ENCODE measurements around the gene BAD.

BAD gene

GRCh38 chr11:64297699-64298358, 13.4 kb upstream of the BAD start:
- no peak for DNase-seq (ENCODE audit: extremely low read depth in 1 of 2, low read depth in 1 of 2)

- DNase-seq (ENCODE audit: extremely low read depth in 1 of 2, low read depth in 1 of 2): no peak
These were observed 12.6 kb upstream of the BAD start for GRCh38 chr11:64296830-64297698.

- DNase-seq (ENCODE audit: extremely low read depth in 1 of 2, low read depth in 1 of 2): no peak
These were observed 11.8 kb upstream of the BAD start for GRCh38 chr11:64296236-64296635.

GRCh38 chr11:64295760-64296159, 11.3 kb upstream of the BAD start:
- DNase-seq (ENCODE audit: extremely low read depth in 1 of 2, low read depth in 1 of 2): no peak

- no peak for DNase-seq (ENCODE audit: extremely low read depth in 1 of 2, low read depth in 1 of 2)
These were observed 10.3 kb upstream of the BAD start for GRCh38 chr11:64294774-64295173.

GRCh38 chr11:64292460-64293254, 8.2 kb upstream of the BAD start:
- no peak for DNase-seq (ENCODE audit: extremely low read depth in 1 of 2, low read depth in 1 of 2)

GRCh38 chr11:64291752-64292459, 7.4 kb upstream of the BAD start:
- DNase-seq (ENCODE audit: extremely low read depth in 1 of 2, low read depth in 1 of 2): no peak

GRCh38 chr11:64291262-64291751, 6.8 kb upstream of the BAD start, which contains the start of gene KCNK4:
KCNK4 (plus strand) TSS chr11:64291302; CDS start chr11:64293019, 1,717 bp downstream.
- no peak for DNase-seq (ENCODE audit: extremely low read depth in 1 of 2, low read depth in 1 of 2)

- DNase-seq (ENCODE audit: extremely low read depth in 1 of 2, low read depth in 1 of 2): no peak
These were observed 6.1 kb upstream of the BAD start for GRCh38 chr11:64290352-64291261.

- DNase-seq (ENCODE audit: extremely low read depth in 1 of 2, low read depth in 1 of 2): no peak
These were observed 4.6 kb upstream of the BAD start for GRCh38 chr11:64289002-64289564.

GRCh38 chr11:64288353-64288750, 3.9 kb upstream of the BAD start:
- DNase-seq (ENCODE audit: extremely low read depth in 1 of 2, low read depth in 1 of 2): no peak

- DNase-seq (ENCODE audit: extremely low read depth in 1 of 2, low read depth in 1 of 2): no peak
These were observed 3.3 kb upstream of the BAD start for GRCh38 chr11:64287676-64288352.

- DNase-seq (ENCODE audit: extremely low read depth in 1 of 2, low read depth in 1 of 2): no peak
These were observed 2.3 kb upstream of the BAD start for GRCh38 chr11:64286801-64287159.

- no peak for DNase-seq (ENCODE audit: extremely low read depth in 1 of 2, low read depth in 1 of 2)
These were observed 1.7 kb upstream of the BAD start for GRCh38 chr11:64285885-64286800.

GRCh38 chr11:64284962-64285884, 758 bp upstream of the BAD start, which contains the start of gene GPR137:
GPR137 (plus strand) TSS chr11:64285848; CDS start chr11:64286525, 677 bp downstream.
- peak; percentile 71 to 92 for DNase-seq (ENCODE audit: extremely low read depth in 1 of 2, low read depth in 1 of 2)

- DNase-seq (ENCODE audit: extremely low read depth in 1 of 2, low read depth in 1 of 2): no peak
These were observed 1.4 kb downstream of the BAD start for GRCh38 chr11:64283092-64283491.
